Lower leg skin (tissue), 4 donors: ENCODE data around the gene HGF. TPM values are rescaled to one million over a fixed set of nuclear protein-coding genes. Genes with fewer than 3 reads are reported as not detected.

Experiments used
- DNase-seq, 2 donors: peaks; one replicate each; pipeline ENCODE4 v3.0.0-alpha.2; 2019; ENCODE audit warnings: low spot score in 2 of 2
- H3K4me3 ChIP-seq: fragments of 200-600 bp; sonication (generic); 2 replicates; pipeline ENCODE4 v1.5.1; 2017; ENCODE audit warnings: mild to moderate bottlenecking, low read depth; ENCODE audit not compliant: poor library complexity, severe bottlenecking
- CTCF ChIP-seq, 3 donors: fragments of 450-650 bp; IDR thresholded peaks; one replicate each; pipeline ENCODE4 v1.5.1; 2016; ENCODE audit warnings: antibody characterized with exemption in 3 of 3, mild to moderate bottlenecking in 3 of 3, moderate library complexity in 2 of 3
- POLR2A ChIP-seq, 2 donors: fragments of 450-650 bp; IDR thresholded peaks; one replicate each; pipeline ENCODE4 v1.6.1; 2016 to 2017; ENCODE audit warnings: antibody characterized with exemption in 2 of 2, mild to moderate bottlenecking in 1 of 2, moderate library complexity in 1 of 2
- WGBS, 2 donors: methylation state at CpG; one replicate each; pipeline ENCODE4 v1.1.5; 2018; 5-methylcytosine and 5-hydroxymethylcytosine counted together
- intact Hi-C: fragments of 100-400 bp; cut with DNase I; formaldehyde crosslinking; loops from one replicate; pipeline ENCODE4 v1.15.0; 2023; ENCODE audit warnings: low total_unique reads
- total RNA-seq, 4 donors: library from RNA; depleted of rRNA; stranded (reverse); fragments of >200 nt; gene quantifications; one replicate each; pipeline ENCODE4 v1.1.0, GENCODE V29; 2016

The HGF gene
- total RNA-seq, 4 donors from 2014 or later = 0.91 to 1.5 (median 1.3) TPM

- TF ChIP-seq POLR2A (IDR thresholded peaks at IDR 0.05) (no peak), CTCF (IDR thresholded peaks at IDR 0.05) (no peak)
- intact Hi-C loops = no loop called here
- 56 to 57% methylated on average over 2 of the region's 2 CpGs for WGBS, 2 donors
- no peak for DNase-seq
- H3K4me3 ChIP-seq = no peak overlapping the region
Observed at GRCh38 chr7:81721437-81721836, 48.4 kb downstream of the HGF start.

- H3K4me3 ChIP-seq = no peak overlapping the region
- intact Hi-C loops = no loop called here
- TF ChIP-seq POLR2A (IDR thresholded peaks at IDR 0.05) (no peak), CTCF (IDR thresholded peaks at IDR 0.05) (no peak)
- DNase-seq = no peak
Observed at GRCh38 chr7:81719865-81720264, 50.0 kb downstream of the HGF start.

GRCh38 chr7:81715984-81716588 lies 53.8 kb downstream of the HGF start:
- 50 to 56% methylated on average over 5 of the region's 5 CpGs for WGBS, 2 donors
- intact Hi-C loops = no loop called here
- no peak for DNase-seq
- no peak overlapping the region for H3K4me3 ChIP-seq
- no peak for TF ChIP-seq CTCF (IDR thresholded peaks at IDR 0.05)

- intact Hi-C loops = no loop called here
- no peak overlapping the region for H3K4me3 ChIP-seq
- DNase-seq = no peak
- TF ChIP-seq POLR2A (IDR thresholded peaks at IDR 0.05) = no peak
- no peak for TF ChIP-seq CTCF (IDR thresholded peaks at IDR 0.05)
- 87 to 89% methylated on average over 1 of the region's 1 CpG for WGBS, 2 donors
Observed at GRCh38 chr7:81714306-81714705, 55.5 kb downstream of the HGF start.

- intact Hi-C loops = no loop called here
- no peak overlapping the region for H3K4me3 ChIP-seq
- DNase-seq = no peak
- no peak for TF ChIP-seq POLR2A (IDR thresholded peaks at IDR 0.05)
- no peak for TF ChIP-seq CTCF (IDR thresholded peaks at IDR 0.05)
- 91 to 97% methylated on average over 1 of the region's 1 CpG for WGBS, 2 donors
Observed at GRCh38 chr7:81710751-81711150, 59.1 kb downstream of the HGF start.

- WGBS, 2 donors = 82 to 88% methylated on average over 5 of the region's 5 CpGs
Observed at GRCh38 chr7:81709836-81710235, 60.0 kb downstream of the HGF start.

More at GRCh38 chr7:81709836-81710235, 60.0 kb downstream of the HGF start:
- no peak overlapping the region for H3K4me3 ChIP-seq
- TF ChIP-seq POLR2A (IDR thresholded peaks at IDR 0.05) (no peak), CTCF (IDR thresholded peaks at IDR 0.05) (no peak)
- DNase-seq = no peak
- intact Hi-C loops = no loop called here
